Neural progenitor cell (in vitro differentiated cells): ENCODE results near the gene DLGAP4. TPM values are rescaled to one million over a fixed set of nuclear protein-coding genes. Genes with fewer than 3 reads are reported as not detected.
A peak's percentile ranks its signal among the peaks of the same experiment; 100 is the strongest.

Experiments
- DNase-seq: peaks from one replicate; pipeline ENCODE4 v3.0.0-alpha.2; 2016; ENCODE audit warnings: low spot score
- H2AFZ ChIP-seq: fragments of 200-600 bp; sonication (generic); replicated peaks from 2 replicates; pipeline ENCODE4 v1.6.1; 2016; ENCODE audit warnings: antibody characterized with exemption
- H3F3A ChIP-seq: fragments of 200-600 bp; sonication (generic); 2 replicates; pipeline ENCODE4 v1.6.1; 2016; ENCODE audit warnings: antibody characterized with exemption, low read depth
- H3K27ac ChIP-seq: fragments of 200-600 bp; sonication (generic); 2 replicates; pipeline ENCODE4 v1.5.1; 2016; ENCODE audit warnings: mild to moderate bottlenecking
- H3K27me3 ChIP-seq: fragments of 200-600 bp; sonication (generic); 2 replicates; pipeline ENCODE4 v1.6.1; 2016; ENCODE audit warnings: mild to moderate bottlenecking, moderate library complexity
- H3K36me3 ChIP-seq: fragments of 200-600 bp; sonication (generic); 2 replicates; pipeline ENCODE4 v1.5.1; 2016
- H3K4me1 ChIP-seq: fragments of 200-600 bp; sonication (generic); 2 replicates; pipeline ENCODE4 v1.6.1; 2016; ENCODE audit warnings: mixed run types
- H3K4me2 ChIP-seq: fragments of 200-600 bp; sonication (generic); 2 replicates; pipeline ENCODE4 v1.6.1; 2016
- H3K4me3 ChIP-seq: fragments of 200-600 bp; sonication (generic); 2 replicates; pipeline ENCODE4 v1.5.1; 2016
- H3K79me2 ChIP-seq: fragments of 200-600 bp; sonication (generic); 2 replicates; pipeline ENCODE4 v1.6.1; 2016; ENCODE audit warnings: low read depth
- H3K9ac ChIP-seq: fragments of 200-600 bp; sonication (generic); 2 replicates; pipeline ENCODE4 v1.6.1; 2016
- H3K9me3 ChIP-seq: fragments of 200-600 bp; sonication (generic); 2 replicates; pipeline ENCODE4 v1.5.1; 2016; ENCODE audit warnings: low read depth
- H4K20me1 ChIP-seq: fragments of 200-600 bp; sonication (generic); 2 replicates; pipeline ENCODE4 v1.6.1; 2016; ENCODE audit warnings: low read depth
- H3K27ac Mint-ChIP-seq: 3 replicates; pipeline ENCODE4 v1.8.0; 2021; ENCODE audit warnings: mixed read lengths
- H3K27me3 Mint-ChIP-seq: 2 replicates; pipeline ENCODE4 v1.8.0; 2022; ENCODE audit warnings: low read depth, mild to moderate bottlenecking, inconsistent platforms, moderate library complexity, mixed read lengths; ENCODE audit not compliant: insufficient read depth
- H3K36me3 Mint-ChIP-seq: 3 replicates; pipeline ENCODE4 v1.8.0; 2021; ENCODE audit warnings: mixed read lengths
- H3K4me1 Mint-ChIP-seq: 3 replicates; pipeline ENCODE4 v1.8.0; 2021; ENCODE audit warnings: mixed read lengths
- H3K4me3 Mint-ChIP-seq: 3 replicates; pipeline ENCODE4 v1.8.0; 2021; ENCODE audit warnings: mild to moderate bottlenecking, moderate library complexity, mixed read lengths
- H3K9me3 Mint-ChIP-seq: 3 replicates; pipeline ENCODE4 v1.8.0; 2020; ENCODE audit warnings: mixed read lengths
- CTCF ChIP-seq: fragments of 200-600 bp; sonication (generic); IDR thresholded peaks from 2 replicates; pipeline ENCODE4 v1.5.1; 2017; ENCODE audit warnings: antibody characterized with exemption, mild to moderate bottlenecking
- EZH2 ChIP-seq: fragments of 200-600 bp; sonication (generic); IDR thresholded peaks from 2 replicates; pipeline ENCODE4 v1.6.1; 2017; ENCODE audit warnings: antibody characterized with exemption, mild to moderate bottlenecking, moderate library complexity
- EZH2phosphoT487 ChIP-seq: fragments of 200-600 bp; sonication (generic); IDR thresholded peaks from 2 replicates; pipeline ENCODE4 v1.6.1; 2017; ENCODE audit warnings: antibody characterized with exemption
- total RNA-seq: library from RNA; depleted of rRNA; stranded (reverse); fragments of >200 nt; gene quantifications from 2 replicates; pipeline ENCODE4 v1.2.3, GENCODE V29; 2015; ENCODE audit warnings: low replicate concordance

DLGAP4 gene
- 21.7 and 74.5 TPM in 2 replicates for total RNA-seq

GRCh38 chr20:36305602-36306551, at the start of gene DLGAP4:
DLGAP4 (plus strand) TSS chr20:36306339; CDS start chr20:36431718, 125,379 bp downstream.
- Histone ChIP-seq H3K4me3 (peak within 1 kb of the TSS; percentile 61), H3K36me3 (no peaks in the 10 kb centered on the region), H3K27ac (no peak within 1 kb of the TSS), H3K27me3 (peaks cover 87% of the 10 kb centered on the region), H3K4me1 (peaks cover 8% of the 10 kb centered on the region), H3K4me2 (peak within 1 kb of the TSS; percentile 93), H3K79me2 (no peaks in the 10 kb centered on the region), H3K9me3 (no peaks in the 10 kb centered on the region), H3F3A (peaks cover 10% of the 10 kb centered on the region), H3K9ac (no peak within 1 kb of the TSS), H2AFZ (peak within 1 kb of the TSS; percentile 5), H4K20me1 (peaks cover 28% of the 10 kb centered on the region)
- H3K9me3 Mint-ChIP-seq: no peaks in the 10 kb centered on the region
- no peaks in the 10 kb centered on the region for H3K36me3 Mint-ChIP-seq
- H3K27me3 Mint-ChIP-seq: peaks cover 53% of the 10 kb centered on the region
- peaks cover 8% of the 10 kb centered on the region for H3K4me1 Mint-ChIP-seq
- no peak within 1 kb of the TSS for H3K27ac Mint-ChIP-seq
- TF ChIP-seq EZH2phosphoT487 (peak; percentile 0), EZH2 (no peak)
- peak within 1 kb of the TSS; percentile 89 for H3K4me3 Mint-ChIP-seq
- peak; percentile 85 for DNase-seq

GRCh38 chr20:36259177-36260061, 46.7 kb upstream of the DLGAP4 start:
- Histone ChIP-seq H3K27me3 (no peaks in the 10 kb centered on the region), H3K4me2 (peak overlapping the region; percentile 55), H3K9me3 (no peaks in the 10 kb centered on the region), H3K9ac (no peak overlapping the region), H3K27ac (no peak overlapping the region), H3F3A (peaks cover 8% of the 10 kb centered on the region), H3K36me3 (no peaks in the 10 kb centered on the region), H4K20me1 (peaks cover 9% of the 10 kb centered on the region), H3K4me3 (no peak overlapping the region), H2AFZ (no peak overlapping the region), H3K4me1 (peaks cover 11% of the 10 kb centered on the region), H3K79me2 (no peaks in the 10 kb centered on the region)
- Mint-ChIP-seq H3K4me3 (no peak overlapping the region), H3K27me3 (no peaks in the 10 kb centered on the region), H3K4me1 (peaks cover 10% of the 10 kb centered on the region), H3K27ac (no peak overlapping the region), H3K9me3 (no peaks in the 10 kb centered on the region), H3K36me3 (peaks cover 12% of the 10 kb centered on the region)
- TF ChIP-seq EZH2: no peak
- DNase-seq: peak; percentile 34

GRCh38 chr20:36260316-36260715, 45.8 kb upstream of the DLGAP4 start:
- Histone ChIP-seq H3K27ac (no peak overlapping the region), H3K4me2 (no peak overlapping the region), H3F3A (peaks cover 8% of the 10 kb centered on the region), H3K4me3 (no peak overlapping the region), H3K9ac (no peak overlapping the region), H3K27me3 (no peaks in the 10 kb centered on the region), H4K20me1 (peaks cover 9% of the 10 kb centered on the region), H3K9me3 (no peaks in the 10 kb centered on the region), H2AFZ (no peak overlapping the region), H3K36me3 (no peaks in the 10 kb centered on the region), H3K4me1 (peaks cover 11% of the 10 kb centered on the region), H3K79me2 (no peaks in the 10 kb centered on the region)
- no peak for DNase-seq
- Mint-ChIP-seq H3K36me3 (peaks cover 12% of the 10 kb centered on the region), H3K4me3 (no peak overlapping the region), H3K27me3 (no peaks in the 10 kb centered on the region), H3K9me3 (no peaks in the 10 kb centered on the region), H3K4me1 (peaks cover 10% of the 10 kb centered on the region), H3K27ac (peak overlapping the region; percentile 25)
- TF ChIP-seq CTCF (no peak), EZH2 (no peak), EZH2phosphoT487 (no peak)
